Measurements from ENCODE around the gene CAMKMT. TPM values are rescaled to one million over a fixed set of nuclear protein-coding genes. Genes with fewer than 3 reads are reported as not detected.
"Not testable (repeated sequence)": the region's sequence is repeated elsewhere in the genome, so short reads cannot be mapped to it uniquely, and the experiment has no call there.

Gene CAMKMT
- total RNA-seq, 1 donor, result 15.0 TPM

GRCh38 chr2:44579115-44579836 is 217.5 kb downstream of the CAMKMT start:
- peak; percentile 5 for DNase-seq (ENCODE audit: low read depth)
- no peak overlapping the region for H3K4me3 ChIP-seq (ENCODE audit: low read depth, low read length)
- TF ChIP-seq CTCF (IDR thresholded peaks at IDR 0.05; ENCODE audit: insufficient read depth, low read length), result no peak

- H3K4me3 ChIP-seq (ENCODE audit: low read depth, low read length), result no peak overlapping the region
- TF ChIP-seq CTCF (IDR thresholded peaks at IDR 0.05; ENCODE audit: insufficient read depth, low read length), result no peak
- DNase-seq (ENCODE audit: low read depth), result no peak
Observed at GRCh38 chr2:44579837-44580230, 218.1 kb downstream of the CAMKMT start.

GRCh38 chr2:44580875-44581515 is 219.2 kb downstream of the CAMKMT start:
- no peak for DNase-seq (ENCODE audit: low read depth)
- no peak for TF ChIP-seq CTCF (IDR thresholded peaks at IDR 0.05; ENCODE audit: insufficient read depth, low read length)
- no peak overlapping the region for H3K4me3 ChIP-seq (ENCODE audit: low read depth, low read length)

- no peak for TF ChIP-seq CTCF (IDR thresholded peaks at IDR 0.05; ENCODE audit: insufficient read depth, low read length)
- DNase-seq (ENCODE audit: low read depth), result peak; percentile 48
Observed at GRCh38 chr2:44582363-44583008, 220.7 kb downstream of the CAMKMT start.

GRCh38 chr2:44595615-44596014 is 233.9 kb downstream of the CAMKMT start:
- DNase-seq (ENCODE audit: low read depth); H3K4me3 ChIP-seq (ENCODE audit: low read depth, low read length): not testable (repeated sequence)

More at GRCh38 chr2:44582363-44583008, 220.7 kb downstream of the CAMKMT start:
- H3K4me3 ChIP-seq (ENCODE audit: low read depth, low read length), result no peak overlapping the region

- DNase-seq (ENCODE audit: low read depth), result peak; percentile 20
- TF ChIP-seq CTCF (IDR thresholded peaks at IDR 0.05; ENCODE audit: insufficient read depth, low read length), result no peak
- no peak overlapping the region for H3K4me3 ChIP-seq (ENCODE audit: low read depth, low read length)
Observed at GRCh38 chr2:44596537-44597320, 235.0 kb downstream of the CAMKMT start.

Measured in fibroblast of the aortic adventitia (primary cell).